K562 (cell line): ENCODE data around the gene FILIP1. TPM values are rescaled to one million over a fixed set of nuclear protein-coding genes. Genes with fewer than 3 reads are reported as not detected.

Source experiments
- ATAC-seq: fragments of 200-7000 bp; cut with Tn5 transposase; 3 replicates; pipeline ENCODE4 v1.9.1; 2020; ENCODE audit warnings: moderate library complexity
- BruUV-seq: library from RNA; stranded (reverse); fragments of 400-500 nt; replicated peaks from 2 replicates; lab custom pipeline; 2021; lab: Mats Ljungman, UMichigan
- CTCF ChIA-PET: fragments of 300-600 bp; formaldehyde crosslinking; extraction: SDS; loops from one replicate; lab custom pipeline; 2021; ENCODE audit warnings: low intra/inter-chr PET ratio; lab: Yijun Ruan, JAX
- POLR2A ChIA-PET: fragments of 300-600, 350-650 bp; sonication (Branson Sonifier 250); formaldehyde crosslinking; extraction: SDS; loops from one replicate; lab custom pipeline; 2021; ENCODE audit warnings: antibody characterized with exemption, inconsistent platforms; lab: Yijun Ruan, JAX
- DNase-seq, 4 experiments: peaks; one replicate each; pipeline versions ENCODE4 v3.0.0 to v3.0.0-alpha.2; 2011 to 2018; ENCODE audit warnings: low spot score in 3 of 4, mixed read lengths in 3 of 4; ENCODE audit errors: extremely low read depth in 1 of 4
- FAIRE-seq: peaks from 2 replicates; lab custom pipeline; 2011; peaks lifted over from hg19 to GRCh38; lab: Jason Lieb, UNC
- H2AFZ ChIP-seq: 2 replicates; pipeline ENCODE4 v1.6.0; 2011; ENCODE audit warnings: low read depth, low read length, control low read depth, inconsistent platforms
- H3K27ac ChIP-seq: fragments of 200-600 bp; 3 replicates; pipeline ENCODE4 v1.8.0; 2011; ENCODE audit warnings: low read depth, mild to moderate bottlenecking, control low read depth, inconsistent platforms, low read length, moderate library complexity, mixed read lengths; ENCODE audit errors: extremely low read depth
- H3K27me3 ChIP-seq, 2 experiments: fragments of 300-600 bp in 1 of 2; 2 replicates in 1 of 2; 3 replicates in 1 of 2; pipeline versions ENCODE4 v1.6.0 to v1.8.0; 2011; ENCODE audit warnings: inconsistent platforms in 2 of 2, low read length in 2 of 2, mild to moderate bottlenecking in 1 of 2, mixed read lengths in 1 of 2, moderate library complexity in 1 of 2; ENCODE audit not compliant: control insufficient read depth in 2 of 2, insufficient read depth in 2 of 2
- H3K36me3 ChIP-seq: fragments of 300-600 bp; 3 replicates; pipeline ENCODE4 v1.8.0; 2011; ENCODE audit warnings: mild to moderate bottlenecking, low read length, inconsistent platforms; ENCODE audit not compliant: control insufficient read depth, insufficient read depth
- H3K4me1 ChIP-seq, 2 experiments: fragments of 200-600 bp in 1 of 2; replicated peaks in 1 of 2; 2 replicates in 1 of 2; 3 replicates in 1 of 2; pipeline versions ENCODE4 v1.5.1 to v1.8.0; 2011; ENCODE audit warnings: inconsistent platforms in 2 of 2, low read length in 2 of 2, mild to moderate bottlenecking in 1 of 2, mixed read lengths in 1 of 2, moderate library complexity in 1 of 2; ENCODE audit not compliant: control insufficient read depth in 2 of 2, insufficient read depth in 2 of 2
- H3K4me2 ChIP-seq: 2 replicates; pipeline ENCODE4 v1.6.1; 2011; ENCODE audit warnings: low read length, control low read depth, inconsistent platforms, mixed read lengths; ENCODE audit not compliant: insufficient read depth
- H3K4me3 ChIP-seq: fragments of 200-600 bp; sonication (generic), shearing (Covaris generic); 2 replicates; pipeline ENCODE4 v1.5.1; 2016; ENCODE audit warnings: control low read depth, inconsistent platforms
- H3K79me2 ChIP-seq: fragments of 200-600 bp; 3 replicates; pipeline ENCODE4 v1.8.0; 2011; ENCODE audit warnings: low read length, inconsistent platforms; ENCODE audit not compliant: control insufficient read depth, insufficient read depth
- H3K9ac ChIP-seq, 2 experiments: 2 replicates each; pipeline versions ENCODE4 v1.6.0 to v1.6.1; 2011; ENCODE audit warnings: low read depth in 2 of 2, low read length in 2 of 2, control low read depth in 1 of 2, inconsistent platforms in 1 of 2, mild to moderate bottlenecking in 1 of 2, mixed read lengths in 1 of 2; ENCODE audit not compliant: insufficient read depth in 1 of 2
- H3K9me1 ChIP-seq: one replicate; pipeline ENCODE4 v1.6.0; 2011; ENCODE audit warnings: inconsistent platforms, mild to moderate bottlenecking, low read length, moderate library complexity; ENCODE audit not compliant: control insufficient read depth, insufficient read depth
- H3K9me3 ChIP-seq: replicated peaks from 2 replicates; pipeline ENCODE4 v1.5.1; 2011; ENCODE audit warnings: low read depth, low read length, inconsistent platforms; ENCODE audit not compliant: control insufficient read depth, insufficient read depth
- H4K20me1 ChIP-seq: replicated peaks from 2 replicates; pipeline ENCODE4 v1.6.1; 2011; ENCODE audit warnings: low read length, inconsistent platforms, mixed read lengths; ENCODE audit not compliant: control insufficient read depth, insufficient read depth
- ELF4 ChIP-seq: fragments of 450-650 bp; formaldehyde crosslinking; IDR thresholded peaks from 2 replicates; pipeline ENCODE4 v1.4.0; 2022; ENCODE audit warnings: missing genetic modification characterization
- FOXK1 ChIP-seq: sonication (generic); formaldehyde crosslinking; IDR thresholded peaks from 2 replicates; pipeline ENCODE4 v1.8.0; 2022; ENCODE audit warnings: missing genetic modification reagents, mild to moderate bottlenecking, borderline replicate concordance
- GTF2F1 ChIP-seq: IDR thresholded peaks from 2 replicates; pipeline ENCODE4 v1.6.1; 2011; ENCODE audit warnings: low read depth, low read length, improper control_type of control experiment
- HMG20A ChIP-seq: fragments of 450-650 bp; formaldehyde crosslinking; conservative IDR thresholded peaks from 2 replicates; pipeline ENCODE4 v1.4.0; 2020; ENCODE audit warnings: mild to moderate bottlenecking, mixed read lengths
- HNRNPH1 ChIP-seq: fragments of 200-400 bp; formaldehyde crosslinking; optimal IDR thresholded peaks from 2 replicates; pipeline ENCODE3; 2017; ENCODE audit warnings: low read depth, mild to moderate bottlenecking, low read length, moderate library complexity
- MTA1 ChIP-seq: fragments of 450-650 bp; IDR thresholded peaks from 2 replicates; pipeline ENCODE4 v1.6.1; 2017; ENCODE audit warnings: borderline replicate concordance
- NFYB ChIP-seq: IDR thresholded peaks from 2 replicates; pipeline ENCODE4 v1.6.1; 2011; ENCODE audit warnings: mild to moderate bottlenecking, moderate library complexity; ENCODE audit not compliant: insufficient read length; ENCODE audit errors: extremely low read depth
- PCBP2 ChIP-seq: fragments of 200-400 bp; formaldehyde crosslinking; IDR thresholded peaks from 2 replicates; pipeline ENCODE4 v1.6.1; 2018; ENCODE audit warnings: low read length, low read depth, mild to moderate bottlenecking, moderate library complexity; ENCODE audit not compliant: poor library complexity, severe bottlenecking
- SMARCB1 ChIP-seq: IDR thresholded peaks from 2 replicates; pipeline ENCODE4 v1.6.1; 2011; ENCODE audit warnings: improper control_type of control experiment, low read depth; ENCODE audit not compliant: insufficient read length
- SNAPC5 ChIP-seq: fragments of 250-450 bp; sonication (Bioruptor Pico); IDR thresholded peaks from 2 replicates; pipeline ENCODE4 v1.8.0; 2021; ENCODE audit warnings: moderate library complexity, mild to moderate bottlenecking, inconsistent platforms
- SNRNP70 ChIP-seq: fragments of 200-400 bp; formaldehyde crosslinking; optimal IDR thresholded peaks from 2 replicates; pipeline ENCODE3; 2017; ENCODE audit warnings: low read depth, low read length
- SOX6 ChIP-seq: fragments of 450-650 bp; IDR thresholded peaks from 2 replicates; pipeline ENCODE4 v1.6.1; 2014; ENCODE audit warnings: mild to moderate bottlenecking
- TCFL5 ChIP-seq: fragments of 250-450 bp; sonication (Bioruptor Pico); conservative IDR thresholded peaks from 2 replicates; pipeline ENCODE4 v1.6.1; 2021; ENCODE audit warnings: mild to moderate bottlenecking, moderate library complexity, matching md5 sums
- TSC22D4 ChIP-seq: fragments of 450-650 bp; IDR thresholded peaks from 2 replicates; pipeline ENCODE4 v1.6.1; 2016; ENCODE audit warnings: missing genetic modification characterization, missing biosample characterization, control low read depth
- U2AF2 ChIP-seq: fragments of 200-400 bp; formaldehyde crosslinking; optimal IDR thresholded peaks from 2 replicates; pipeline ENCODE3; 2017; ENCODE audit warnings: low read depth, mild to moderate bottlenecking, low read length
- ZNF143 ChIP-seq: sonication (generic); formaldehyde crosslinking; IDR thresholded peaks from 2 replicates; pipeline ENCODE4 v1.9.0; 2022; ENCODE audit warnings: mild to moderate bottlenecking, missing genetic modification reagents
- ZNF707 ChIP-seq: fragments of 250-450 bp; sonication (Bioruptor Pico); conservative IDR thresholded peaks from 2 replicates; pipeline ENCODE4 v1.8.0; 2022; ENCODE audit warnings: inconsistent platforms, mild to moderate bottlenecking, moderate library complexity
- ZNF717 ChIP-seq: fragments of 250-450 bp; sonication (Bioruptor Pico); IDR thresholded peaks from 2 replicates; pipeline ENCODE4 v1.5.0; 2021
- ZNF764 ChIP-seq: fragments of 250-450 bp; sonication (Bioruptor Pico); IDR thresholded peaks from 2 replicates; pipeline ENCODE4 v1.4.0; 2020; ENCODE audit warnings: low read depth, mild to moderate bottlenecking, moderate library complexity
- WGBS: fragments of 100-300 bp; shearing (Covaris generic); methylation state at CpG from one replicate; pipeline ENCODE4 v1.1.6; 2016; ENCODE audit warnings: low coverage, mixed read lengths; ENCODE audit not compliant: insufficient coverage; ENCODE audit errors: missing lambda C conversion rate; 5-methylcytosine and 5-hydroxymethylcytosine counted together
- in situ Hi-C: fragments of 300-500 bp; cut with MboI; formaldehyde crosslinking; loops from 4 replicates; pipeline ENCODE4 v1.15.0; 2018; ENCODE audit warnings: inconsistent platforms, mixed read lengths
- intact Hi-C: fragments of 100-400 bp; cut with micrococcal nuclease; formaldehyde crosslinking; loops from 2 replicates; pipeline ENCODE4 v1.14.2; 2022
- polyA plus RNA-seq, 8 experiments: library from polyadenylated mRNA; depleted of rRNA in 4 of 8; stranded (reverse) in 5 of 8; unstranded in 3 of 8; fragments of >200 nt; fragmentation: Nextera tagmentation in 2 of 8; fragmentation: Illumina TruSeq in 1 of 8; extraction: Ambion mirVana in 2 of 8; extraction: Trizol in 1 of 8; gene quantifications; 2 replicates each; pipeline versions ENCODE4 v1.2.1 to v1.2.3, GENCODE V29; 2011 to 2014; ENCODE audit warnings: inconsistent platforms in 1 of 8, missing spikeins in 1 of 8
- total RNA-seq, 7 experiments: library from RNA; depleted of rRNA in 6 of 7; stranded (reverse); fragments of >200 nt in 6 of 7; fragmentation: Illumina TruSeq in 2 of 7; extraction: Trizol in 2 of 7; gene quantifications; 2 replicates each; pipeline versions ENCODE4 v1.2.1 to v1.2.3, GENCODE V29; 2011 to 2021; ENCODE audit warnings: low replicate concordance in 1 of 7
- TF ChIP-seq, protein P1 (sequence below): fragments of 200-800 bp; sonication (Bioruptor generic); IDR thresholded peaks from 2 replicates; pipeline ENCODE4 v1.6.1; 2017; ENCODE audit warnings: missing genetic modification characterization, missing compliant biosample characterization

FILIP1 gene
- total and polyA plus RNA-seq, 9 of the 15 experiments (the other 6 are each of a cell fraction or from before 2014, with no cell fraction given) = 0.03 to 0.25 (median 0.10) TPM; not detected in 1

- no peaks in the 10 kb centered on the region for H3K9me3 ChIP-seq
- ATAC-seq (no peak), DNase-seq (no peak), FAIRE-seq (no peak)
- ChIA-PET POLR2A (interaction anchor here (1.2 to 1.7 kb wide), 3 partner anchors 11 to 45 kb away, joined by 3 to 6 read pairs (median 4); no protein-coding TSS in a partner anchor), CTCF (no interaction called here)
- peaks cover 0 to 7% of the 10 kb centered on the region in 2 experiments; a peak in 2 of 5 replicates for H3K4me1 ChIP-seq
- no peak overlapping the region for H3K4me3 ChIP-seq
- no peaks in the 10 kb centered on the region; a peak in 1 of 5 replicates for H3K27me3 ChIP-seq
- H3K9me1 ChIP-seq = no peaks in the 10 kb centered on the region
- no peak overlapping the region for H3K27ac ChIP-seq
- no peak overlapping the region for H3K9ac ChIP-seq
- WGBS = 2% methylated on average over 3 of the region's 3 CpGs
- no peak overlapping the region for H2AFZ ChIP-seq
- TF ChIP-seq ZNF143 (CRISPR knock-in tag) = no peak
- no peak for TF ChIP-seq MTA1
- TF ChIP-seq NFYB = no peak
- no peak for TF ChIP-seq HMG20A (CRISPR knock-in tag)
- TF ChIP-seq SNRNP70 = no peak
- TF ChIP-seq ZNF764 (CRISPR knock-in tag) = no peak
- no peak for TF ChIP-seq FOXK1 (CRISPR knock-in tag)
- TF ChIP-seq U2AF2 = no peak
- no peak for TF ChIP-seq TSC22D4
- TF ChIP-seq, protein P1, sequence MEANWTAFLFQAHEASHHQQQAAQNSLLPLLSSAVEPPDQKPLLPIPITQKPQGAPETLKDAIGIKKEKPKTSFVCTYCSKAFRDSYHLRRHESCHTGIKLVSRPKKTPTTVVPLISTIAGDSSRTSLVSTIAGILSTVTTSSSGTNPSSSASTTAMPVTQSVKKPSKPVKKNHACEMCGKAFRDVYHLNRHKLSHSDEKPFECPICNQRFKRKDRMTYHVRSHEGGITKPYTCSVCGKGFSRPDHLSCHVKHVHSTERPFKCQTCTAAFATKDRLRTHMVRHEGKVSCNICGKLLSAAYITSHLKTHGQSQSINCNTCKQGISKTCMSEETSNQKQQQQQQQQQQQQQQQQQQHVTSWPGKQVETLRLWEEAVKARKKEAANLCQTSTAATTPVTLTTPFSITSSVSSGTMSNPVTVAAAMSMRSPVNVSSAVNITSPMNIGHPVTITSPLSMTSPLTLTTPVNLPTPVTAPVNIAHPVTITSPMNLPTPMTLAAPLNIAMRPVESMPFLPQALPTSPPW = no peak
- TF ChIP-seq GTF2F1 = no peak
- TF ChIP-seq TCFL5 (CRISPR knock-in tag) = no peak
- TF ChIP-seq SNAPC5 (CRISPR knock-in tag) = no peak
- no peak for TF ChIP-seq ZNF717 (CRISPR knock-in tag)
- TF ChIP-seq PCBP2 = no peak
- no peak for TF ChIP-seq SMARCB1
- TF ChIP-seq ELF4 (CRISPR knock-in tag) = no peak
- no peak for TF ChIP-seq ZNF707 (CRISPR knock-in tag)
- no peak for TF ChIP-seq SOX6
- TF ChIP-seq HNRNPH1 = no peak
- no peaks in the 10 kb centered on the region for H3K36me3 ChIP-seq
- in situ Hi-C loops (no loop called here), intact Hi-C loops (no loop called here)
- H4K20me1 ChIP-seq = no peaks in the 10 kb centered on the region
- BruUV-seq = no TSS peak
- no peaks in the 10 kb centered on the region for H3K79me2 ChIP-seq
- H3K4me2 ChIP-seq = no peak overlapping the region
Measured at GRCh38 chr6:75492386-75493153, 1.0 kb downstream of the FILIP1 start.
